HEK293 (cell line): Measurements from ENCODE around the gene ALKBH4.

ENCODE experiments used
- CTCF ChIA-PET: fragments of 350-600 bp; formaldehyde crosslinking; extraction: SDS; loops from one replicate; lab custom pipeline; 2021; ENCODE audit warnings: antibody characterized with exemption; lab: Yijun Ruan, JAX
- POLR2A ChIA-PET: fragments of 300-600 bp; formaldehyde crosslinking; extraction: SDS; loops from one replicate; lab custom pipeline; 2020; ENCODE audit warnings: antibody characterized with exemption, inconsistent platforms; lab: Yijun Ruan, JAX
- H3K27ac ChIP-seq: fragments of 200-500 bp; sonication (Bioruptor generic); 2 replicates; pipeline ENCODE4 v1.5.1; 2014; ENCODE audit warnings: low read depth, low read length, control low read depth, inconsistent platforms; ENCODE audit errors: extremely low read depth
- H3K36me3 ChIP-seq, 2 experiments: fragments of 200-500 bp in 1 of 2; sonication (Bioruptor generic) in 1 of 2; 1 replicate in 1 of 2; 2 replicates in 1 of 2; pipeline ENCODE4 v1.5.1; 2014 to 2017; ENCODE audit warnings: inconsistent platforms in 2 of 2, low read length in 2 of 2; ENCODE audit not compliant: control insufficient read depth in 2 of 2, insufficient read depth in 1 of 2
- H3K4me1 ChIP-seq: fragments of 200-500 bp; sonication (Bioruptor generic); 2 replicates; pipeline ENCODE4 v1.5.1; 2014; ENCODE audit warnings: mild to moderate bottlenecking, low read length, inconsistent platforms; ENCODE audit not compliant: control insufficient read depth, insufficient read depth
- H3K4me3 ChIP-seq: 2 replicates; pipeline ENCODE4 v1.5.1; 2011; ENCODE audit warnings: low read depth, mild to moderate bottlenecking, control low read depth, low read length, moderate library complexity
- H3K9me3 ChIP-seq: fragments of 200-500 bp; sonication (Bioruptor generic); 2 replicates; pipeline ENCODE4 v1.5.1; 2014; ENCODE audit warnings: low read depth, low read length, inconsistent platforms; ENCODE audit not compliant: control insufficient read depth, insufficient read depth
- IKZF3 ChIP-seq: fragments of 450-650 bp; IDR thresholded peaks from 2 replicates; pipeline ENCODE4 v1.5.0; 2018; ENCODE audit warnings: missing biosample characterization, mild to moderate bottlenecking, missing genetic modification characterization, moderate library complexity
- INSM2 ChIP-seq: fragments of 450-650 bp; formaldehyde crosslinking; IDR thresholded peaks from 2 replicates; pipeline ENCODE4 v1.5.1; 2016; ENCODE audit warnings: missing biosample characterization, missing genetic modification characterization
- SP3 ChIP-seq: fragments of 450-650 bp; formaldehyde crosslinking; IDR thresholded peaks from 2 replicates; pipeline ENCODE4 v1.5.1; 2016; ENCODE audit warnings: missing biosample characterization, missing genetic modification characterization
- ZFP37 ChIP-seq: fragments of 450-650 bp; formaldehyde crosslinking; IDR thresholded peaks from 2 replicates; pipeline ENCODE4 v1.5.1; 2016; ENCODE audit warnings: missing biosample characterization, missing genetic modification characterization
- ZFP41 ChIP-seq: fragments of 450-650 bp; formaldehyde crosslinking; IDR thresholded peaks from 2 replicates; pipeline ENCODE4 v1.5.1; 2016; ENCODE audit warnings: missing biosample characterization, missing genetic modification characterization, borderline replicate concordance
- ZIC2 ChIP-seq: fragments of 450-650 bp; formaldehyde crosslinking; IDR thresholded peaks from 2 replicates; pipeline ENCODE4 v1.5.1; 2016; ENCODE audit warnings: missing biosample characterization, missing genetic modification characterization
- ZNF138 ChIP-seq: fragments of 450-650 bp; formaldehyde crosslinking; IDR thresholded peaks from 2 replicates; pipeline ENCODE4 v1.5.1; 2016; ENCODE audit warnings: missing biosample characterization, missing genetic modification characterization, borderline replicate concordance
- ZNF24 ChIP-seq: fragments of 450-650 bp; formaldehyde crosslinking; IDR thresholded peaks from 2 replicates; pipeline ENCODE4 v1.5.1; 2016; ENCODE audit warnings: missing biosample characterization, missing genetic modification characterization
- ZNF274 ChIP-seq, 2 experiments: fragments of 200-500 bp in 1 of 2; fragments of 450-650 bp in 1 of 2; sonication (Bioruptor generic) in 1 of 2; formaldehyde crosslinking in 1 of 2; IDR thresholded peaks; 2 replicates each; pipeline versions ENCODE4 v1.5.1 to v1.6.1; 2014 to 2016; ENCODE audit warnings: borderline replicate concordance in 1 of 2, inconsistent platforms in 1 of 2, low read length in 1 of 2, missing biosample characterization in 1 of 2, missing genetic modification characterization in 1 of 2
- ZNF311 ChIP-seq: fragments of 450-650 bp; formaldehyde crosslinking; IDR thresholded peaks from 2 replicates; pipeline ENCODE4 v1.5.1; 2017; ENCODE audit warnings: missing biosample characterization, missing genetic modification characterization, borderline replicate concordance
- ZNF366 ChIP-seq: fragments of 450-650 bp; formaldehyde crosslinking; conservative IDR thresholded peaks from 2 replicates; pipeline ENCODE4 v1.5.1; 2016; ENCODE audit warnings: missing biosample characterization, missing genetic modification characterization
- ZNF433 ChIP-seq: fragments of 450-650 bp; formaldehyde crosslinking; IDR thresholded peaks from 2 replicates; pipeline ENCODE4 v1.5.1; 2016; ENCODE audit warnings: missing biosample characterization, missing genetic modification characterization, low read depth
- ZNF660 ChIP-seq: fragments of 450-650 bp; IDR thresholded peaks from 2 replicates; pipeline ENCODE4 v1.5.1; 2018; ENCODE audit warnings: missing biosample characterization, mild to moderate bottlenecking, missing genetic modification characterization
- ZNF670 ChIP-seq: fragments of 450-650 bp; formaldehyde crosslinking; IDR thresholded peaks from 2 replicates; pipeline ENCODE4 v1.5.1; 2016; ENCODE audit warnings: missing biosample characterization, missing genetic modification characterization, low read depth
- ZSCAN23 ChIP-seq: fragments of 450-650 bp; formaldehyde crosslinking; IDR thresholded peaks from 2 replicates; pipeline ENCODE4 v1.5.1; 2016; ENCODE audit warnings: missing biosample characterization, missing genetic modification characterization
- TF ChIP-seq, protein P1 (sequence below): fragments of 450-650 bp; formaldehyde crosslinking; conservative IDR thresholded peaks from 2 replicates; pipeline ENCODE4 v1.5.1; 2016; ENCODE audit warnings: low read depth, missing biosample characterization, missing genetic modification characterization
- TF ChIP-seq, protein P2 (sequence below): fragments of 450-650 bp; formaldehyde crosslinking; IDR thresholded peaks from 2 replicates; pipeline ENCODE4 v1.5.1; 2016; ENCODE audit warnings: missing biosample characterization, missing genetic modification characterization
- TF ChIP-seq, protein P3 (sequence below): fragments of 450-650 bp; formaldehyde crosslinking; IDR thresholded peaks from 2 replicates; pipeline ENCODE4 v1.5.0; 2017; ENCODE audit warnings: missing biosample characterization, missing genetic modification characterization, borderline replicate concordance

Gene ALKBH4

GRCh38 chr7:102425639-102426267 is 38.9 kb downstream of the ALKBH4 start:
- CTCF ChIA-PET, result interaction anchor here (0.5 to 0.6 kb wide), 3 partner anchors 15 to 1331 kb away, joined by 3 read pairs; no protein-coding TSS in a partner anchor
- Histone ChIP-seq H3K9me3 (no peaks in the 10 kb centered on the region), H3K4me3 (no peak overlapping the region), H3K36me3 (peaks cover 11 to 46% of the 10 kb centered on the region in 2 experiments; a peak in 2 of 3 replicates), H3K4me1 (no peaks in the 10 kb centered on the region), H3K27ac (no peak overlapping the region)
- POLR2A ChIA-PET, result no interaction called here
- TF ChIP-seq ZFP41 (tag by site-specific recombination), result no peak
- TF ChIP-seq ZIC2, result peak; percentile 35; the same call in 1 of the 2 replicates

DNA sequence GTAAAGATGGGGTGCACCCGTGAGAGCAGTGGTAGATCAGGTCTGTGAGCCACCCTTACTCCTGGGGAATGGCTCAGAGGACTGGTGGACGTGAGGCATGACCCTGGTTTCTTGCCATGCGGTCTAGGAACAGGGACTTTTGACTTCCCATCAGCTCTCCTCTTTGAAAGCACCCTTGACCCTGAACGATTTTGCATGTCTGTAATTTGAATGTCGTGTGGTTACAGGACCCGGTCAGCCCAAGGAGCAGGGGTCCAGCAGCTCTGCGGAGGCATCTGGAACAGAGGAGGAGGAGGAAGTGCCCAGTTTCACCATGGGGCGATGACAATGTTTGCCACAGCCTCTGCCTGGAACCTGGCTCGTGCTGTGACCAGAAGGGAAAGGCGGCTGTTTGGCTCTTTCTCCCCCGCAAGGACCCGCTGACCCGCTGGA is 39.9 kb downstream of the ALKBH4 start:
- no peak for TF ChIP-seq ZNF274 (IDR thresholded peaks at IDR 0.05; ENCODE audit: low read length)
- no peak for TF ChIP-seq ZNF274 (tag by site-specific recombination; IDR thresholded peaks at IDR 0.05; ENCODE audit: borderline replicate concordance)
- TF ChIP-seq, protein P1, sequence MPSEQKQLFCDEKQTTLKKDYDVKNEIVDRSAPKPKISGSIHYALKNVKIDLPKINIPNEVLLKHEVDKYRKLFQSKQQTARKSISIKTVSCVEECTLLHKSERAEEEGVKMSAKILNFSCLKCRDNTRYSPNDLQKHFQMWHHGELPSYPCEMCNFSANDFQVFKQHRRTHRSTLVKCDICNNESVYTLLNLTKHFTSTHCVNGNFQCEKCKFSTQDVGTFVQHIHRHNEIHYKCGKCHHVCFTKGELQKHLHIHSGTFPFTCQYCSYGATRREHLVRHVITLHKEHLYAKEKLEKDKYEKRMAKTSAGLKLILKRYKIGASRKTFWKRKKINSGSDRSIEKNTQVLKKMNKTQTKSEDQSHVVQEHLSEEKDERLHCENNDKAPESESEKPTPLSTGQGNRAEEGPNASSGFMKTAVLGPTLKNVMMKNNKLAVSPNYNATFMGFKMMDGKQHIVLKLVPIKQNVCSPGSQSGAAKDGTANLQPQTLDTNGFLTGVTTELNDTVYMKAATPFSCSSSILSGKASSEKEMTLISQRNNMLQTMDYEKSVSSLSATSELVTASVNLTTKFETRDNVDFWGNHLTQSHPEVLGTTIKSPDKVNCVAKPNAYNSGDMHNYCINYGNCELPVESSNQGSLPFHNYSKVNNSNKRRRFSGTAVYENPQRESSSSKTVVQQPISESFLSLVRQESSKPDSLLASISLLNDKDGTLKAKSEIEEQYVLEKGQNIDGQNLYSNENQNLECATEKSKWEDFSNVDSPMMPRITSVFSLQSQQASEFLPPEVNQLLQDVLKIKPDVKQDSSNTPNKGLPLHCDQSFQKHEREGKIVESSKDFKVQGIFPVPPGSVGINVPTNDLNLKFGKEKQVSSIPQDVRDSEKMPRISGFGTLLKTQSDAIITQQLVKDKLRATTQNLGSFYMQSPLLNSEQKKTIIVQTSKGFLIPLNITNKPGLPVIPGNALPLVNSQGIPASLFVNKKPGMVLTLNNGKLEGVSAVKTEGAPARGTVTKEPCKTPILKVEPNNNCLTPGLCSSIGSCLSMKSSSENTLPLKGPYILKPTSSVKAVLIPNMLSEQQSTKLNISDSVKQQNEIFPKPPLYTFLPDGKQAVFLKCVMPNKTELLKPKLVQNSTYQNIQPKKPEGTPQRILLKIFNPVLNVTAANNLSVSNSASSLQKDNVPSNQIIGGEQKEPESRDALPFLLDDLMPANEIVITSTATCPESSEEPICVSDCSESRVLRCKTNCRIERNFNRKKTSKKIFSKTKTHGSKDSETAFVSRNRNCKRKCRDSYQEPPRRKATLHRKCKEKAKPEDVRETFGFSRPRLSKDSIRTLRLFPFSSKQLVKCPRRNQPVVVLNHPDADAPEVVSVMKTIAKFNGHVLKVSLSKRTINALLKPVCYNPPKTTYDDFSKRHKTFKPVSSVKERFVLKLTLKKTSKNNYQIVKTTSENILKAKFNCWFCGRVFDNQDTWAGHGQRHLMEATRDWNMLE (tag by site-specific recombination), result no peak
- TF ChIP-seq SP3 (tag by site-specific recombination), result no peak
- no peak for TF ChIP-seq INSM2 (tag by site-specific recombination)
- TF ChIP-seq ZNF138 (tag by site-specific recombination), result no peak
- TF ChIP-seq IKZF3 (tag by site-specific recombination), result no peak
- no peak for TF ChIP-seq ZNF433
- no peak for TF ChIP-seq ZFP37 (tag by site-specific recombination)
- no peak for TF ChIP-seq ZNF24 (tag by site-specific recombination)
- Histone ChIP-seq H3K4me1 (no peaks in the 10 kb centered on the region), H3K36me3 (peaks cover 11 to 56% of the 10 kb centered on the region in 2 experiments; a peak in 2 of 3 replicates), H3K4me3 (no peak overlapping the region), H3K9me3 (no peaks in the 10 kb centered on the region), H3K27ac (no peak overlapping the region)
- ChIA-PET POLR2A (interaction anchor here (1.0 kb wide), 1 partner anchor 10 kb away, joined by 3 read pairs; no protein-coding TSS in a partner anchor), CTCF (interaction anchor here (0.5 kb wide), 1 partner anchor 14 kb away, joined by 3 read pairs; no protein-coding TSS in a partner anchor)

- Histone ChIP-seq H3K27ac (no peak overlapping the region), H3K9me3 (no peaks in the 10 kb centered on the region), H3K4me3 (no peak overlapping the region), H3K4me1 (no peaks in the 10 kb centered on the region), H3K36me3 (peaks cover 11 to 59% of the 10 kb centered on the region in 2 experiments; a peak in 2 of 3 replicates)
- ChIA-PET POLR2A (interaction anchor here (1.0 kb wide), 1 partner anchor 11 kb away, joined by 3 read pairs; no protein-coding TSS in a partner anchor), CTCF (no interaction called here)
- TF ChIP-seq ZNF670 (tag by site-specific recombination), result no peak
- TF ChIP-seq ZNF366 (tag by site-specific recombination), result no peak
- TF ChIP-seq ZSCAN23 (tag by site-specific recombination), result no peak
- TF ChIP-seq, protein P2, sequence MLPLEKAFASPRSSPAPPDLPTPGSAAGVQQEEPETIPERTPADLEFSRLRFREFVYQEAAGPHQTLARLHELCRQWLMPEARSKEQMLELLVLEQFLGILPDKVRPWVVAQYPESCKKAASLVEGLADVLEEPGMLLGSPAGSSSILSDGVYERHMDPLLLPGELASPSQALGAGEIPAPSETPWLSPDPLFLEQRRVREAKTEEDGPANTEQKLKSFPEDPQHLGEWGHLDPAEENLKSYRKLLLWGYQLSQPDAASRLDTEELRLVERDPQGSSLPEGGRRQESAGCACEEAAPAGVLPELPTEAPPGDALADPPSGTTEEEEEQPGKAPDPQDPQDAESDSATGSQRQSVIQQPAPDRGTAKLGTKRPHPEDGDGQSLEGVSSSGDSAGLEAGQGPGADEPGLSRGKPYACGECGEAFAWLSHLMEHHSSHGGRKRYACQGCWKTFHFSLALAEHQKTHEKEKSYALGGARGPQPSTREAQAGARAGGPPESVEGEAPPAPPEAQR (tag by site-specific recombination), result no peak
- TF ChIP-seq, protein P3, sequence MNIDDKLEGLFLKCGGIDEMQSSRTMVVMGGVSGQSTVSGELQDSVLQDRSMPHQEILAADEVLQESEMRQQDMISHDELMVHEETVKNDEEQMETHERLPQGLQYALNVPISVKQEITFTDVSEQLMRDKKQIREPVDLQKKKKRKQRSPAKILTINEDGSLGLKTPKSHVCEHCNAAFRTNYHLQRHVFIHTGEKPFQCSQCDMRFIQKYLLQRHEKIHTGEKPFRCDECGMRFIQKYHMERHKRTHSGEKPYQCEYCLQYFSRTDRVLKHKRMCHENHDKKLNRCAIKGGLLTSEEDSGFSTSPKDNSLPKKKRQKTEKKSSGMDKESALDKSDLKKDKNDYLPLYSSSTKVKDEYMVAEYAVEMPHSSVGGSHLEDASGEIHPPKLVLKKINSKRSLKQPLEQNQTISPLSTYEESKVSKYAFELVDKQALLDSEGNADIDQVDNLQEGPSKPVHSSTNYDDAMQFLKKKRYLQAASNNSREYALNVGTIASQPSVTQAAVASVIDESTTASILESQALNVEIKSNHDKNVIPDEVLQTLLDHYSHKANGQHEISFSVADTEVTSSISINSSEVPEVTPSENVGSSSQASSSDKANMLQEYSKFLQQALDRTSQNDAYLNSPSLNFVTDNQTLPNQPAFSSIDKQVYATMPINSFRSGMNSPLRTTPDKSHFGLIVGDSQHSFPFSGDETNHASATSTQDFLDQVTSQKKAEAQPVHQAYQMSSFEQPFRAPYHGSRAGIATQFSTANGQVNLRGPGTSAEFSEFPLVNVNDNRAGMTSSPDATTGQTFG (tag by site-specific recombination), result no peak
- no peak for TF ChIP-seq ZNF311
- TF ChIP-seq ZNF660 (tag by site-specific recombination), result no peak
These were observed 40.5 kb downstream of the ALKBH4 start for GRCh38 chr7:102424129-102424551.
